Activated CD8-positive, alpha-beta T cell treated with anti-CD3 and anti-CD28 coated beads, Interleukin-2, amount 10 ng/mL, durations not matched to agents 7 days and 5 days (primary cell): ENCODE measurements around the gene FAHD2A. TPM values are rescaled to one million over a fixed set of nuclear protein-coding genes. Genes with fewer than 3 reads are reported as not detected.
A peak's percentile ranks its signal among the peaks of the same experiment; 100 is the strongest.

ENCODE experiments used
- ATAC-seq: fragments of 150-1000 bp; cut with Tn5 transposase; one replicate; pipeline ENCODE4 v1.10.0; 2021; ENCODE audit warnings: moderate library complexity
- CTCF ChIA-PET: fragments of 350-600 bp; sonication (Branson Sonifier 250); formaldehyde crosslinking; loops from one replicate; lab custom pipeline; 2021; ENCODE audit warnings: antibody characterized with exemption; lab: Charles Lee
- POLR2A ChIA-PET: fragments of 350-600 bp; sonication (Branson Sonifier 250); formaldehyde crosslinking; loops from one replicate; lab custom pipeline; 2021; ENCODE audit warnings: antibody characterized with exemption; lab: Charles Lee
- DNase-seq: peaks from one replicate; pipeline ENCODE4 v3.0.0-alpha.2; 2020
- H3K27ac Mint-ChIP-seq: one replicate; pipeline ENCODE4 v1.8.0; 2021; ENCODE audit warnings: mild to moderate bottlenecking, mixed read lengths
- H3K27me3 Mint-ChIP-seq: one replicate; pipeline ENCODE4 v1.8.0; 2021; ENCODE audit warnings: low read depth, mixed read lengths
- H3K36me3 Mint-ChIP-seq: one replicate; pipeline ENCODE4 v1.8.0; 2021; ENCODE audit warnings: low read depth, mixed read lengths
- H3K4me1 Mint-ChIP-seq: one replicate; pipeline ENCODE4 v1.8.0; 2021; ENCODE audit warnings: low read depth, mixed read lengths
- H3K4me3 Mint-ChIP-seq: one replicate; pipeline ENCODE4 v1.8.0; 2021; ENCODE audit warnings: mild to moderate bottlenecking, mixed read lengths
- H3K9me3 Mint-ChIP-seq: one replicate; pipeline ENCODE4 v1.8.0; 2022; ENCODE audit warnings: mixed read lengths; ENCODE audit not compliant: insufficient read depth
- total RNA-seq, 2 experiments: library from RNA; stranded (reverse); gene quantifications; one replicate each; pipeline ENCODE4 v1.2.3, GENCODE V29; 2021

FAHD2A gene
- total RNA-seq, 2 experiments from 2014 or later = 29.2 to 30.5 TPM

- no peak overlapping the region for H3K27ac Mint-ChIP-seq
- no peak for ATAC-seq
- no peak overlapping the region for H3K4me3 Mint-ChIP-seq
- H3K27me3 Mint-ChIP-seq = no peaks in the 10 kb centered on the region
- ChIA-PET CTCF (no interaction called here), POLR2A (no interaction called here)
- H3K4me1 Mint-ChIP-seq = no peaks in the 10 kb centered on the region
- H3K36me3 Mint-ChIP-seq = no peaks in the 10 kb centered on the region
- H3K9me3 Mint-ChIP-seq = no peaks in the 10 kb centered on the region
- DNase-seq = no peak
These were observed 16.9 kb upstream of the FAHD2A start for GRCh38 chr2:95385570-95385984.

- CTCF ChIA-PET = no interaction called here
- POLR2A ChIA-PET = no interaction called here
- Mint-ChIP-seq H3K36me3 (no peaks in the 10 kb centered on the region), H3K27me3 (no peaks in the 10 kb centered on the region), H3K4me1 (no peaks in the 10 kb centered on the region), H3K9me3 (no peaks in the 10 kb centered on the region), H3K27ac (no peak overlapping the region), H3K4me3 (no peak overlapping the region)
- ATAC-seq = no peak
- DNase-seq = no peak
These were observed 16.5 kb upstream of the FAHD2A start for GRCh38 chr2:95386031-95386430.

- H3K36me3 Mint-ChIP-seq = no peaks in the 10 kb centered on the region
- ATAC-seq = no peak
These were observed 15.2 kb upstream of the FAHD2A start for GRCh38 chr2:95387358-95387757.

GRCh38 chr2:95388091-95388692 is 14.3 kb upstream of the FAHD2A start:
- no peaks in the 10 kb centered on the region for H3K27me3 Mint-ChIP-seq

More at GRCh38 chr2:95387358-95387757, 15.2 kb upstream of the FAHD2A start:
- no peaks in the 10 kb centered on the region for H3K4me1 Mint-ChIP-seq
- no peaks in the 10 kb centered on the region for H3K9me3 Mint-ChIP-seq
- no peak overlapping the region for H3K4me3 Mint-ChIP-seq
- POLR2A ChIA-PET = no interaction called here
- H3K27ac Mint-ChIP-seq = no peak overlapping the region
- H3K27me3 Mint-ChIP-seq = no peaks in the 10 kb centered on the region
- CTCF ChIA-PET = interaction anchor here (4.0 kb wide), 1 partner anchor 15 kb away, joined by 39 read pairs; the partner anchor contains the start of gene FAHD2A
- DNase-seq = no peak

GRCh38 chr2:95388856-95389244 is 13.7 kb upstream of the FAHD2A start:
- H3K36me3 Mint-ChIP-seq = no peaks in the 10 kb centered on the region
- DNase-seq = no peak
- ChIA-PET CTCF (interaction anchor here (1.2 to 4.0 kb wide), 5 partner anchors 9 to 44 kb away, joined by 3 to 39 read pairs (median 9); partner anchors contain the start of gene FAHD2A), POLR2A (interaction anchor here (0.6 kb wide), 1 partner anchor 327 kb away, joined by 3 read pairs; no protein-coding TSS in a partner anchor)
- no peak overlapping the region for H3K4me3 Mint-ChIP-seq
- no peaks in the 10 kb centered on the region for H3K27me3 Mint-ChIP-seq
- no peaks in the 10 kb centered on the region for H3K4me1 Mint-ChIP-seq
- H3K9me3 Mint-ChIP-seq = no peaks in the 10 kb centered on the region
- peak; percentile 26 for ATAC-seq
- H3K27ac Mint-ChIP-seq = no peak overlapping the region

More at GRCh38 chr2:95388091-95388692, 14.3 kb upstream of the FAHD2A start:
- ATAC-seq = no peak
- no peak for DNase-seq
- H3K9me3 Mint-ChIP-seq = no peaks in the 10 kb centered on the region
- H3K36me3 Mint-ChIP-seq = no peaks in the 10 kb centered on the region
- no peaks in the 10 kb centered on the region for H3K4me1 Mint-ChIP-seq
- ChIA-PET POLR2A (no interaction called here), CTCF (interaction anchor here (1.5 to 4.0 kb wide), 3 partner anchors 9 to 43 kb away, joined by 9 to 39 read pairs (median 11); partner anchors contain the start of gene FAHD2A)
- H3K4me3 Mint-ChIP-seq = no peak overlapping the region
- H3K27ac Mint-ChIP-seq = no peak overlapping the region

GRCh38 chr2:95389245-95390119 is 13.0 kb upstream of the FAHD2A start:
- H3K4me3 Mint-ChIP-seq = no peak overlapping the region

GRCh38 chr2:95390272-95390880 is 12.1 kb upstream of the FAHD2A start:
- H3K27ac Mint-ChIP-seq = no peak overlapping the region
- H3K36me3 Mint-ChIP-seq = no peaks in the 10 kb centered on the region
- no peak overlapping the region for H3K4me3 Mint-ChIP-seq
- ChIA-PET POLR2A (no interaction called here), CTCF (interaction anchor here (1.2 to 4.0 kb wide), 2 partner anchors 8 to 12 kb away, joined by 3 to 39 read pairs; partner anchors contain the start of gene FAHD2A)
- peaks cover 2% of the 10 kb centered on the region for H3K27me3 Mint-ChIP-seq
- H3K4me1 Mint-ChIP-seq = no peaks in the 10 kb centered on the region
- DNase-seq (no peak), ATAC-seq (no peak)
- H3K9me3 Mint-ChIP-seq = no peaks in the 10 kb centered on the region

More at GRCh38 chr2:95389245-95390119, 13.0 kb upstream of the FAHD2A start:
- ATAC-seq = peak; percentile 82
- ChIA-PET POLR2A (interaction anchor here (0.6 kb wide), 1 partner anchor 327 kb away, joined by 3 read pairs; no protein-coding TSS in a partner anchor), CTCF (interaction anchor here (1.2 to 4.0 kb wide), 6 partner anchors 8 to 44 kb away, joined by 3 to 39 read pairs (median 7); partner anchors contain the start of gene FAHD2A)
- DNase-seq = peak; percentile 69
- Mint-ChIP-seq H3K27ac (no peak overlapping the region), H3K4me1 (no peaks in the 10 kb centered on the region), H3K36me3 (no peaks in the 10 kb centered on the region), H3K27me3 (peaks cover 2% of the 10 kb centered on the region), H3K9me3 (no peaks in the 10 kb centered on the region)

GRCh38 chr2:95390881-95391321 is 11.6 kb upstream of the FAHD2A start:
- Mint-ChIP-seq H3K4me1 (no peaks in the 10 kb centered on the region), H3K27me3 (peaks cover 2% of the 10 kb centered on the region), H3K36me3 (no peaks in the 10 kb centered on the region), H3K27ac (no peak overlapping the region), H3K4me3 (no peak overlapping the region), H3K9me3 (no peaks in the 10 kb centered on the region)
- POLR2A ChIA-PET = no interaction called here
- no peak for DNase-seq
- ATAC-seq = no peak
- CTCF ChIA-PET = no interaction called here

GRCh38 chr2:95391641-95392310 is 10.7 kb upstream of the FAHD2A start:
- no peak for DNase-seq

GRCh38 chr2:95392320-95392719 is 10.2 kb upstream of the FAHD2A start:
- Mint-ChIP-seq H3K4me1 (no peaks in the 10 kb centered on the region), H3K36me3 (no peaks in the 10 kb centered on the region), H3K27me3 (peaks cover 2% of the 10 kb centered on the region), H3K4me3 (no peak overlapping the region), H3K9me3 (no peaks in the 10 kb centered on the region), H3K27ac (no peak overlapping the region)
- ATAC-seq (no peak), DNase-seq (no peak)
- CTCF ChIA-PET = interaction anchor here (1.2 to 2.3 kb wide), 2 partner anchors 9 to 11 kb away, joined by 3 to 9 read pairs; partner anchors contain the start of gene FAHD2A
- POLR2A ChIA-PET = no interaction called here

More at GRCh38 chr2:95391641-95392310, 10.7 kb upstream of the FAHD2A start:
- ChIA-PET CTCF (interaction anchor here (2.3 kb wide), 1 partner anchor 11 kb away, joined by 9 read pairs; the partner anchor contains the start of gene FAHD2A), POLR2A (no interaction called here)
- peaks cover 2% of the 10 kb centered on the region for H3K27me3 Mint-ChIP-seq
- no peaks in the 10 kb centered on the region for H3K9me3 Mint-ChIP-seq
- H3K27ac Mint-ChIP-seq = no peak overlapping the region
- no peak for ATAC-seq
- no peaks in the 10 kb centered on the region for H3K4me1 Mint-ChIP-seq
- H3K4me3 Mint-ChIP-seq = no peak overlapping the region
- no peaks in the 10 kb centered on the region for H3K36me3 Mint-ChIP-seq
